Subcutaneous abdominal adipose tissue (tissue), 5 donors: ENCODE measurements around the gene PXMP4.
"Not testable (repeated sequence)": the region's sequence is repeated elsewhere in the genome, so short reads cannot be mapped to it uniquely, and the experiment has no call there.

Source experiments
- H3K27ac ChIP-seq: one replicate; pipeline ENCODE4 v1.7.0; 2013; ENCODE audit warnings: low read depth, mild to moderate bottlenecking, inconsistent platforms, low read length, moderate library complexity
- H3K27me3 ChIP-seq, 5 donors: one replicate each; pipeline ENCODE4 v1.7.0; 2013; ENCODE audit warnings: low read length in 5 of 5, inconsistent platforms in 1 of 5; ENCODE audit not compliant: control insufficient read depth in 5 of 5, insufficient read depth in 4 of 5
- H3K36me3 ChIP-seq, 5 donors: one replicate each; pipeline ENCODE4 v1.7.0; 2013; ENCODE audit warnings: low read length in 5 of 5; ENCODE audit not compliant: control insufficient read depth in 5 of 5, insufficient read depth in 5 of 5
- H3K4me1 ChIP-seq, 5 donors: one replicate each; pipeline ENCODE4 v1.7.0; 2013; ENCODE audit warnings: low read length in 5 of 5, mild to moderate bottlenecking in 3 of 5, moderate library complexity in 1 of 5; ENCODE audit not compliant: control insufficient read depth in 5 of 5, insufficient read depth in 5 of 5
- H3K4me3 ChIP-seq, 5 donors: one replicate each; pipeline ENCODE4 v1.7.0; 2013; ENCODE audit warnings: low read length in 5 of 5, low read depth in 1 of 5
- H3K9ac ChIP-seq, 5 donors: one replicate each; pipeline ENCODE4 v1.7.0; 2013; ENCODE audit warnings: low read length in 5 of 5, mild to moderate bottlenecking in 4 of 5, moderate library complexity in 3 of 5
- H3K9me3 ChIP-seq, 5 donors: one replicate each; pipeline ENCODE4 v1.7.0; 2013; ENCODE audit warnings: low read length in 5 of 5; ENCODE audit not compliant: control insufficient read depth in 5 of 5
- donor health status: healthy.
- donor health status: healthy.
- donor health status: healthy.
- donor health status: healthy.
- donor health status: healthy.

Gene PXMP4

GRCh38 chr20:33707668-33708067 lies 12.4 kb downstream of the PXMP4 start:
- Histone ChIP-seq H3K27me3 (no peaks in the 10 kb centered on the region), H3K27ac (no peak overlapping the region), H3K9me3 (no peaks in the 10 kb centered on the region), H3K9ac (no peak overlapping the region), H3K4me1 (no peaks in the 10 kb centered on the region), H3K36me3 (peaks cover 0 to 51% (median 30%) of the 10 kb centered on the region in 5 donors), H3K4me3 (no peak overlapping the region)

GRCh38 chr20:33704197-33704924 lies 15.7 kb downstream of the PXMP4 start:
- Histone ChIP-seq H3K4me3 (no peak overlapping the region), H3K9me3 (no peaks in the 10 kb centered on the region), H3K36me3 (peaks cover 0 to 30% (median 12%) of the 10 kb centered on the region in 5 donors), H3K9ac (no peak overlapping the region), H3K4me1 (no peaks in the 10 kb centered on the region), H3K27ac (no peak overlapping the region), H3K27me3 (no peaks in the 10 kb centered on the region)

GRCh38 chr20:33703498-33704137 lies 16.5 kb downstream of the PXMP4 start:
- peaks cover 0 to 30% (median 12%) of the 10 kb centered on the region in 5 donors for H3K36me3 ChIP-seq
- H3K9me3 ChIP-seq = no peaks in the 10 kb centered on the region
- no peak overlapping the region for H3K4me3 ChIP-seq
- no peak overlapping the region for H3K27ac ChIP-seq
- H3K9ac ChIP-seq = no peak overlapping the region
- H3K4me1 ChIP-seq = no peaks in the 10 kb centered on the region
- no peaks in the 10 kb centered on the region for H3K27me3 ChIP-seq

GRCh38 chr20:33702861-33703260 lies 17.2 kb downstream of the PXMP4 start:
- H3K27me3 ChIP-seq = no peaks in the 10 kb centered on the region
- no peaks in the 10 kb centered on the region for H3K9me3 ChIP-seq
- H3K4me3 ChIP-seq = no peak overlapping the region
- no peaks in the 10 kb centered on the region for H3K4me1 ChIP-seq
- no peak overlapping the region for H3K27ac ChIP-seq
- H3K9ac ChIP-seq = no peak overlapping the region
- peaks cover 0 to 30% (median 12%) of the 10 kb centered on the region in 5 donors for H3K36me3 ChIP-seq

- H3K4me1 ChIP-seq = peaks cover 0 to 6% (median 0%) of the 10 kb centered on the region in 5 donors
- H3K36me3 ChIP-seq = peaks cover 0 to 20% (median 3%) of the 10 kb centered on the region in 5 donors
- no peak overlapping the region for H3K27ac ChIP-seq
- H3K4me3 ChIP-seq = no peak overlapping the region
- no peaks in the 10 kb centered on the region for H3K27me3 ChIP-seq
- no peaks in the 10 kb centered on the region for H3K9me3 ChIP-seq
- no peak overlapping the region for H3K9ac ChIP-seq
Observed at GRCh38 chr20:33701629-33702450, 18.3 kb downstream of the PXMP4 start.

- not testable (repeated sequence) for H3K4me1 ChIP-seq, H3K9ac ChIP-seq, H3K4me3 ChIP-seq, H3K9me3 ChIP-seq, H3K27me3 ChIP-seq, H3K27ac ChIP-seq
- peaks cover 0 to 13% (median 0%) of the 10 kb centered on the region in 5 donors for H3K36me3 ChIP-seq
Observed at GRCh38 chr20:33700696-33701441, 19.2 kb downstream of the PXMP4 start.

GRCh38 chr20:33698966-33699365 lies 21.1 kb downstream of the PXMP4 start:
- H3K9ac ChIP-seq, H3K9me3 ChIP-seq, H3K36me3 ChIP-seq, H3K27ac ChIP-seq, H3K4me3 ChIP-seq, H3K27me3 ChIP-seq: not testable (repeated sequence)
- H3K4me1 ChIP-seq = peaks cover 0 to 16% (median 5%) of the 10 kb centered on the region in 5 donors

GRCh38 chr20:33697129-33697528 lies 23.0 kb downstream of the PXMP4 start:
- Histone ChIP-seq H3K36me3 (no peaks in the 10 kb centered on the region), H3K4me1 (peaks cover 0 to 20% (median 7%) of the 10 kb centered on the region in 5 donors), H3K27me3 (no peaks in the 10 kb centered on the region), H3K9ac (peak overlapping the region in 1 of 5 donors; percentile 10), H3K9me3 (no peaks in the 10 kb centered on the region), H3K4me3 (no peak overlapping the region), H3K27ac (no peak overlapping the region)

- Histone ChIP-seq H3K27me3 (no peaks in the 10 kb centered on the region), H3K27ac (no peak overlapping the region), H3K9me3 (no peaks in the 10 kb centered on the region), H3K9ac (no peak overlapping the region), H3K4me3 (no peak overlapping the region), H3K4me1 (peaks cover 0 to 20% (median 7%) of the 10 kb centered on the region in 5 donors), H3K36me3 (no peaks in the 10 kb centered on the region)
Observed at GRCh38 chr20:33696448-33696847, 23.7 kb downstream of the PXMP4 start.
